CD8-positive, alpha-beta memory T cell (primary cell): Measurements from ENCODE around the gene SOX9. TPM values are rescaled to one million over a fixed set of nuclear protein-coding genes. Genes with fewer than 3 reads are reported as not detected.

Source experiments
- CTCF ChIA-PET: fragments of 350-600 bp; sonication (Branson Sonifier 250); formaldehyde crosslinking; loops from one replicate; lab custom pipeline; 2021; ENCODE audit warnings: antibody characterized with exemption; lab: Charles Lee
- POLR2A ChIA-PET: fragments of 350-600 bp; sonication (Branson Sonifier 250); formaldehyde crosslinking; loops from one replicate; lab custom pipeline; 2021; ENCODE audit warnings: antibody characterized with exemption; lab: Charles Lee
- DNase-seq, 5 donors: peaks; one replicate each; pipeline versions ENCODE4 v3.0.0 to v3.0.0-alpha.2; 2020 to 2022; ENCODE audit warnings: mixed read lengths in 1 of 5
- H3K27ac ChIP-seq: one replicate; pipeline ENCODE4 v1.7.0; 2013; ENCODE audit warnings: low read depth, mild to moderate bottlenecking, low read length, moderate library complexity
- H3K27me3 ChIP-seq: 2 replicates; pipeline ENCODE4 v1.7.0; 2013; ENCODE audit warnings: low read length, mild to moderate bottlenecking; ENCODE audit not compliant: insufficient read depth, poor library complexity, severe bottlenecking
- H3K36me3 ChIP-seq: 2 replicates; pipeline ENCODE4 v1.7.0; 2013; ENCODE audit warnings: mild to moderate bottlenecking, low read length, moderate library complexity; ENCODE audit not compliant: insufficient read depth
- H3K4me1 ChIP-seq: 2 replicates; pipeline ENCODE4 v1.7.0; 2013; ENCODE audit warnings: mild to moderate bottlenecking, low read length, moderate library complexity; ENCODE audit not compliant: insufficient read depth
- H3K4me3 ChIP-seq: 2 replicates; pipeline ENCODE4 v1.7.0; 2013; ENCODE audit warnings: mild to moderate bottlenecking, low read length
- H3K9me3 ChIP-seq: 2 replicates; pipeline ENCODE4 v1.7.0; 2013; ENCODE audit warnings: mild to moderate bottlenecking, low read length
- H3K27ac Mint-ChIP-seq, 8 donors: one replicate each; pipeline ENCODE4 v1.8.0; 2020 to 2021; ENCODE audit warnings: mixed read lengths in 8 of 8, mild to moderate bottlenecking in 6 of 8, inconsistent platforms in 3 of 8, moderate library complexity in 3 of 8
- H3K27me3 Mint-ChIP-seq, 2 donors: one replicate each; pipeline ENCODE4 v1.8.0; 2020 to 2021; ENCODE audit warnings: mixed read lengths in 2 of 2, mild to moderate bottlenecking in 1 of 2, moderate library complexity in 1 of 2
- H3K36me3 Mint-ChIP-seq, 3 donors: one replicate each; pipeline ENCODE4 v1.8.0; 2020 to 2021; ENCODE audit warnings: mixed read lengths in 3 of 3, inconsistent platforms in 1 of 3, mild to moderate bottlenecking in 1 of 3
- H3K4me1 Mint-ChIP-seq, 3 donors: one replicate each; pipeline ENCODE4 v1.8.0; 2020 to 2021; ENCODE audit warnings: mixed read lengths in 3 of 3, inconsistent platforms in 1 of 3, mild to moderate bottlenecking in 1 of 3
- H3K4me3 Mint-ChIP-seq, 7 donors: one replicate each; pipeline ENCODE4 v1.8.0; 2020 to 2021; ENCODE audit warnings: mixed read lengths in 7 of 7, mild to moderate bottlenecking in 6 of 7, moderate library complexity in 4 of 7, inconsistent platforms in 2 of 7
- H3K9me3 Mint-ChIP-seq, 5 donors: one replicate each; pipeline ENCODE4 v1.8.0; 2020 to 2022; ENCODE audit warnings: mixed read lengths in 5 of 5, mild to moderate bottlenecking in 3 of 5, moderate library complexity in 2 of 5, inconsistent platforms in 1 of 5
- polyA plus RNA-seq: library from polyadenylated mRNA; unstranded; fragments of 300-500 nt; fragmentation: Illumina TruSeq; gene quantifications from one replicate; pipeline ENCODE4 v1.2.3, GENCODE V29; 2021
- total RNA-seq, 2 experiments: library from RNA; stranded (reverse); gene quantifications; one replicate each; pipeline ENCODE4 v1.2.3, GENCODE V29; 2021

Gene SOX9
- total and polyA plus RNA-seq, 3 experiments from 2014 or later, result not detected

GRCh38 chr17:72090108-72090507 lies 30.7 kb upstream of the SOX9 start:
- Mint-ChIP-seq H3K4me3 (no peak overlapping the region), H3K4me1 (no peaks in the 10 kb centered on the region), H3K9me3 (peaks cover 0 to 10% (median 2%) of the 10 kb centered on the region in 5 donors), H3K36me3 (peaks cover 0 to 2% (median 0%) of the 10 kb centered on the region in 3 donors), H3K27me3 (no peaks in the 10 kb centered on the region), H3K27ac (no peak overlapping the region)
- no peaks in the 10 kb centered on the region for H3K27me3 ChIP-seq
- no peaks in the 10 kb centered on the region for H3K4me1 ChIP-seq
- no peaks in the 10 kb centered on the region for H3K36me3 ChIP-seq
- ChIA-PET POLR2A (no interaction called here), CTCF (no interaction called here)
- DNase-seq, result no peak
- no peak overlapping the region for H3K27ac ChIP-seq
- H3K9me3 ChIP-seq, result no peaks in the 10 kb centered on the region
- no peak overlapping the region for H3K4me3 ChIP-seq

- Mint-ChIP-seq H3K4me3 (no peak overlapping the region), H3K4me1 (no peaks in the 10 kb centered on the region), H3K9me3 (peaks cover 1 to 13% (median 7%) of the 10 kb centered on the region in 5 donors), H3K27me3 (no peaks in the 10 kb centered on the region), H3K27ac (no peak overlapping the region), H3K36me3 (peaks cover 0 to 2% (median 0%) of the 10 kb centered on the region in 3 donors)
- no peak overlapping the region for H3K27ac ChIP-seq
- H3K4me1 ChIP-seq, result no peaks in the 10 kb centered on the region
- CTCF ChIA-PET, result no interaction called here
- no peaks in the 10 kb centered on the region for H3K9me3 ChIP-seq
- H3K27me3 ChIP-seq, result no peaks in the 10 kb centered on the region
- POLR2A ChIA-PET, result no interaction called here
- no peak overlapping the region for H3K4me3 ChIP-seq
- H3K36me3 ChIP-seq, result no peaks in the 10 kb centered on the region
- DNase-seq, result no peak
These were observed 28.0 kb upstream of the SOX9 start for GRCh38 chr17:72092710-72093322.

GRCh38 chr17:72093707-72094106 lies 27.1 kb upstream of the SOX9 start:
- no peak overlapping the region for H3K27ac Mint-ChIP-seq
- DNase-seq, result no peak
- H3K36me3 ChIP-seq, result no peaks in the 10 kb centered on the region
- peaks cover 2 to 12% (median 9%) of the 10 kb centered on the region in 5 donors for H3K9me3 Mint-ChIP-seq
- POLR2A ChIA-PET, result no interaction called here
- CTCF ChIA-PET, result no interaction called here
- H3K36me3 Mint-ChIP-seq, result peaks cover 0 to under 1% (median 0%) of the 10 kb centered on the region in 3 donors
- H3K9me3 ChIP-seq, result no peaks in the 10 kb centered on the region
- no peaks in the 10 kb centered on the region for H3K4me1 ChIP-seq
- no peak overlapping the region for H3K4me3 Mint-ChIP-seq
- H3K4me3 ChIP-seq, result no peak overlapping the region
- H3K27me3 ChIP-seq, result no peaks in the 10 kb centered on the region
- H3K27me3 Mint-ChIP-seq, result peaks cover 0 to 2% of the 10 kb centered on the region in 2 donors
- H3K27ac ChIP-seq, result no peak overlapping the region
- no peaks in the 10 kb centered on the region for H3K4me1 Mint-ChIP-seq

- ChIA-PET POLR2A (no interaction called here), CTCF (no interaction called here)
- H3K36me3 ChIP-seq, result no peaks in the 10 kb centered on the region
These were observed 25.5 kb upstream of the SOX9 start for GRCh38 chr17:72095316-72095715.

GRCh38 chr17:72097144-72097543 lies 23.7 kb upstream of the SOX9 start:
- no peak for DNase-seq
- Histone ChIP-seq H3K27me3 (no peaks in the 10 kb centered on the region), H3K9me3 (no peaks in the 10 kb centered on the region), H3K27ac (no peak overlapping the region), H3K4me3 (no peak overlapping the region), H3K4me1 (no peaks in the 10 kb centered on the region), H3K36me3 (no peaks in the 10 kb centered on the region)
- Mint-ChIP-seq H3K9me3 (peaks cover 2 to 15% (median 9%) of the 10 kb centered on the region in 5 donors), H3K27ac (no peak overlapping the region), H3K4me3 (no peak overlapping the region), H3K27me3 (peaks cover 0 to 2% of the 10 kb centered on the region in 2 donors), H3K4me1 (no peaks in the 10 kb centered on the region), H3K36me3 (no peaks in the 10 kb centered on the region)
- POLR2A ChIA-PET, result no interaction called here
- CTCF ChIA-PET, result no interaction called here

More at GRCh38 chr17:72095316-72095715, 25.5 kb upstream of the SOX9 start:
- DNase-seq, result no peak
- H3K27ac ChIP-seq, result no peak overlapping the region
- Mint-ChIP-seq H3K9me3 (peaks cover 2 to 17% (median 9%) of the 10 kb centered on the region in 5 donors), H3K4me1 (no peaks in the 10 kb centered on the region), H3K36me3 (no peaks in the 10 kb centered on the region), H3K27ac (no peak overlapping the region), H3K4me3 (no peak overlapping the region), H3K27me3 (peaks cover 0 to 2% of the 10 kb centered on the region in 2 donors)
- no peaks in the 10 kb centered on the region for H3K4me1 ChIP-seq
- H3K9me3 ChIP-seq, result no peaks in the 10 kb centered on the region
- no peaks in the 10 kb centered on the region for H3K27me3 ChIP-seq
- no peak overlapping the region for H3K4me3 ChIP-seq

- H3K27me3 ChIP-seq, result no peaks in the 10 kb centered on the region
- no peaks in the 10 kb centered on the region for H3K4me1 ChIP-seq
- no peak overlapping the region for H3K27ac ChIP-seq
- DNase-seq, result no peak
- no peak overlapping the region for H3K4me3 ChIP-seq
- H3K9me3 ChIP-seq, result no peaks in the 10 kb centered on the region
- Mint-ChIP-seq H3K27ac (no peak overlapping the region), H3K36me3 (no peaks in the 10 kb centered on the region), H3K4me3 (no peak overlapping the region), H3K4me1 (no peaks in the 10 kb centered on the region), H3K9me3 (peaks cover 2 to 15% (median 9%) of the 10 kb centered on the region in 5 donors), H3K27me3 (peaks cover 0 to 2% of the 10 kb centered on the region in 2 donors)
- no peaks in the 10 kb centered on the region for H3K36me3 ChIP-seq
- ChIA-PET POLR2A (no interaction called here), CTCF (no interaction called here)
These were observed 20.9 kb upstream of the SOX9 start for GRCh38 chr17:72099919-72100318.

- Histone ChIP-seq H3K27me3 (no peaks in the 10 kb centered on the region), H3K27ac (no peak overlapping the region), H3K9me3 (no peaks in the 10 kb centered on the region), H3K4me1 (no peaks in the 10 kb centered on the region), H3K36me3 (no peaks in the 10 kb centered on the region), H3K4me3 (no peak overlapping the region)
- Mint-ChIP-seq H3K9me3 (peaks cover 2 to 15% (median 9%) of the 10 kb centered on the region in 5 donors), H3K36me3 (no peaks in the 10 kb centered on the region), H3K4me1 (no peaks in the 10 kb centered on the region), H3K27me3 (peaks cover 0 to 2% of the 10 kb centered on the region in 2 donors), H3K27ac (no peak overlapping the region), H3K4me3 (no peak overlapping the region)
- ChIA-PET POLR2A (no interaction called here), CTCF (no interaction called here)
- DNase-seq, result no peak
These were observed 20.4 kb upstream of the SOX9 start for GRCh38 chr17:72100470-72100869.

- no peaks in the 10 kb centered on the region for H3K27me3 ChIP-seq
- H3K4me1 Mint-ChIP-seq, result no peaks in the 10 kb centered on the region
- H3K4me3 Mint-ChIP-seq, result no peak overlapping the region
These were observed 19.3 kb upstream of the SOX9 start for GRCh38 chr17:72101526-72101925.

More at GRCh38 chr17:72101526-72101925, 19.3 kb upstream of the SOX9 start:
- no peaks in the 10 kb centered on the region for H3K36me3 ChIP-seq
- Mint-ChIP-seq H3K27ac (no peak overlapping the region), H3K36me3 (no peaks in the 10 kb centered on the region), H3K27me3 (peaks cover 2 to 3% of the 10 kb centered on the region in 2 donors), H3K9me3 (peaks cover 2 to 15% (median 3%) of the 10 kb centered on the region in 5 donors)
- H3K4me3 ChIP-seq, result no peak overlapping the region
- no peak overlapping the region for H3K27ac ChIP-seq
- H3K9me3 ChIP-seq, result no peaks in the 10 kb centered on the region
- ChIA-PET POLR2A (no interaction called here), CTCF (no interaction called here)
- no peaks in the 10 kb centered on the region for H3K4me1 ChIP-seq
- no peak for DNase-seq
